Keratinocyte (primary cell): Measurements from ENCODE around the gene FHOD1. TPM values are rescaled to one million over a fixed set of nuclear protein-coding genes. Genes with fewer than 3 reads are reported as not detected.

ENCODE experiments used
- DNase-seq: peaks from one replicate; pipeline ENCODE4 v3.0.0-alpha.2; 2011; ENCODE audit warnings: low read depth, missing footprints, low spot score
- FAIRE-seq: peaks from 2 replicates; lab custom pipeline; 2011; peaks lifted over from hg19 to GRCh38; lab: Jason Lieb, UNC
- H2AFZ ChIP-seq: 2 replicates; pipeline ENCODE4 v1.6.0; 2012; ENCODE audit warnings: low read length, control low read depth, inconsistent platforms; ENCODE audit not compliant: control insufficient read depth
- H3K27ac ChIP-seq: 2 replicates; pipeline ENCODE4 v1.5.1; 2011; ENCODE audit warnings: low read length; ENCODE audit not compliant: control insufficient read depth, insufficient read depth
- H3K27me3 ChIP-seq: 3 replicates; pipeline ENCODE4 v1.6.0; 2011; ENCODE audit warnings: low read length; ENCODE audit not compliant: control insufficient read depth, insufficient read depth; ENCODE audit errors: extremely low read depth
- H3K36me3 ChIP-seq, 2 experiments: 2 replicates in 1 of 2; 3 replicates in 1 of 2; pipeline ENCODE4 v1.5.1; 2011; ENCODE audit warnings: low read length in 2 of 2, mild to moderate bottlenecking in 1 of 2; ENCODE audit not compliant: control insufficient read depth in 2 of 2, insufficient read depth in 2 of 2; ENCODE audit errors: extremely low read depth in 1 of 2
- H3K4me1 ChIP-seq: 3 replicates; pipeline ENCODE4 v1.5.1; 2011; ENCODE audit warnings: low read length; ENCODE audit not compliant: control insufficient read depth, insufficient read depth; ENCODE audit errors: extremely low read depth
- H3K4me2 ChIP-seq: 3 replicates; pipeline ENCODE4 v1.6.0; 2011; ENCODE audit warnings: low read depth, low read length; ENCODE audit not compliant: control insufficient read depth, insufficient read depth; ENCODE audit errors: extremely low read depth
- H3K4me3 ChIP-seq, 3 experiments: fragments of 200-600 bp in 1 of 3; sonication (generic) in 1 of 3; 2 replicates in 2 of 3; 3 replicates in 1 of 3; pipeline ENCODE4 v1.5.1; 2011 to 2016; ENCODE audit warnings: low read length in 3 of 3, mild to moderate bottlenecking in 3 of 3, control low read depth in 2 of 3, inconsistent platforms in 1 of 3, low read depth in 1 of 3, mixed read lengths in 1 of 3, mixed run types in 1 of 3, moderate library complexity in 1 of 3; ENCODE audit not compliant: control insufficient read depth in 2 of 3, insufficient read depth in 2 of 3; ENCODE audit errors: extremely low read depth in 1 of 3
- H3K79me2 ChIP-seq: 2 replicates; pipeline ENCODE4 v1.6.0; 2012; ENCODE audit warnings: low read length; ENCODE audit not compliant: control insufficient read depth, insufficient read depth
- H3K9ac ChIP-seq: 3 replicates; pipeline ENCODE4 v1.6.0; 2011; ENCODE audit warnings: low read length; ENCODE audit not compliant: control insufficient read depth, insufficient read depth; ENCODE audit errors: extremely low read depth
- H3K9me1 ChIP-seq: 3 replicates; pipeline ENCODE4 v1.6.0; 2011; ENCODE audit warnings: low read length; ENCODE audit not compliant: control insufficient read depth, insufficient read depth; ENCODE audit errors: extremely low read depth
- H3K9me3 ChIP-seq: 2 replicates; pipeline ENCODE4 v1.5.1; 2012; ENCODE audit warnings: low read depth, low read length; ENCODE audit not compliant: control insufficient read depth
- H4K20me1 ChIP-seq: 3 replicates; pipeline ENCODE4 v1.6.0; 2011; ENCODE audit warnings: low read length; ENCODE audit not compliant: control insufficient read depth, insufficient read depth; ENCODE audit errors: extremely low read depth
- CTCF ChIP-seq, 3 experiments: IDR thresholded peaks in 1 of 3; conservative IDR thresholded peaks in 1 of 3; optimal IDR thresholded peaks in 1 of 3; 2 replicates in 2 of 3; 3 replicates in 1 of 3; pipeline versions ENCODE3 to v1.5.1; 2011; ENCODE audit warnings: low read length in 3 of 3, mild to moderate bottlenecking in 3 of 3, moderate library complexity in 2 of 3, control low read depth in 1 of 3, inconsistent platforms in 1 of 3; ENCODE audit not compliant: insufficient read depth in 2 of 3; ENCODE audit errors: extremely low read depth in 1 of 3
- EZH2 ChIP-seq: IDR thresholded peaks from one replicate; pipeline ENCODE4 v1.6.1; 2012; ENCODE audit warnings: inconsistent platforms, mild to moderate bottlenecking, low read length, moderate library complexity
- dilution Hi-C: fragments of 300-500 bp; cut with MboI; formaldehyde crosslinking; loops from one replicate; pipeline ENCODE4 v1.7.0; 2020; ENCODE audit warnings: low sequenced_read_pairs; ENCODE audit not compliant: extremely low pct_ligation_motif_present
- polyA plus RNA-seq, 5 experiments: library from polyadenylated mRNA; depleted of rRNA in 3 of 5; stranded (reverse) in 3 of 5; stranded (forward) in 1 of 5; unstranded in 1 of 5; fragments of >200 nt; gene quantifications; 1 replicate in 1 of 5; 2 replicates in 3 of 5; 3 replicates in 1 of 5; pipeline versions ENCODE4 v1.2.1 to v1.2.3, GENCODE V29; 2011 to 2012; ENCODE audit warnings: missing spikeins in 2 of 5, low read depth in 1 of 5, low replicate concordance in 1 of 5

Gene FHOD1
- polyA plus RNA-seq, 1 donor (not counting 4 experiments of a cell fraction or from before 2014, with no cell fraction given), result 29.4 TPM

GRCh38 chr16:67210069-67210937 lies 37.0 kb downstream of the FHOD1 start:
- H4K20me1 ChIP-seq, result no peaks in the 10 kb centered on the region
- no peak for FAIRE-seq

GRCh38 chr16:67209565-67209964 lies 37.7 kb downstream of the FHOD1 start:
- no peak overlapping the region for H3K4me2 ChIP-seq
- no peak overlapping the region for H3K4me3 ChIP-seq
- TF ChIP-seq EZH2, result no peak
- TF ChIP-seq CTCF (optimal IDR thresholded peaks at IDR 0.05 in 1 of 3, IDR thresholded peaks at IDR 0.05 in 1 of 3, conservative IDR thresholded peaks at IDR 0.05 in 1 of 3; ENCODE audit: extremely low read depth in 1 of 3, insufficient read depth in 2 of 3, low read length in 3 of 3), result no peak
- DNase-seq (no peak), FAIRE-seq (no peak)
- H4K20me1 ChIP-seq, result no peaks in the 10 kb centered on the region
- H3K9ac ChIP-seq, result no peak overlapping the region
- H3K36me3 ChIP-seq, result peaks cover 0 to 3% of the 10 kb centered on the region in 2 experiments
- H3K4me1 ChIP-seq, result peaks cover 44% of the 10 kb centered on the region
- H3K27ac ChIP-seq, result no peak overlapping the region
- H3K9me3 ChIP-seq, result no peaks in the 10 kb centered on the region
- peaks cover 4% of the 10 kb centered on the region for H3K9me1 ChIP-seq
- H2AFZ ChIP-seq, result no peak overlapping the region
- no peaks in the 10 kb centered on the region for H3K79me2 ChIP-seq
- dilution Hi-C loops, result no loop called here
- H3K27me3 ChIP-seq, result no peaks in the 10 kb centered on the region

More at GRCh38 chr16:67210069-67210937, 37.0 kb downstream of the FHOD1 start:
- no peak overlapping the region for H3K4me3 ChIP-seq
- dilution Hi-C loops, result no loop called here
- peaks cover 4% of the 10 kb centered on the region for H3K9me1 ChIP-seq
- no peak overlapping the region for H3K4me2 ChIP-seq
- no peaks in the 10 kb centered on the region for H3K27me3 ChIP-seq
- H2AFZ ChIP-seq, result no peak overlapping the region
- no peak overlapping the region for H3K9ac ChIP-seq
- H3K9me3 ChIP-seq, result no peaks in the 10 kb centered on the region
- peaks cover 44% of the 10 kb centered on the region for H3K4me1 ChIP-seq
- TF ChIP-seq CTCF (optimal IDR thresholded peaks at IDR 0.05 in 1 of 3, IDR thresholded peaks at IDR 0.05 in 1 of 3, conservative IDR thresholded peaks at IDR 0.05 in 1 of 3; ENCODE audit: extremely low read depth in 1 of 3, insufficient read depth in 2 of 3, low read length in 3 of 3) (no peak), EZH2 (no peak)
- no peak for DNase-seq
- peaks cover 0 to 1% of the 10 kb centered on the region in 2 experiments for H3K36me3 ChIP-seq
- H3K27ac ChIP-seq, result no peak overlapping the region
- no peaks in the 10 kb centered on the region for H3K79me2 ChIP-seq
